C4-2B (cell line): ENCODE results near the gene UFSP2.

ENCODE experiments used
- CTCF ChIP-seq: fragments of 450-650 bp; conservative IDR thresholded peaks from 2 replicates; pipeline ENCODE4 v1.5.1; 2017; ENCODE audit warnings: mild to moderate bottlenecking
- ZFX ChIP-seq: fragments of 450-650 bp; IDR thresholded peaks from 2 replicates; pipeline ENCODE4 v1.6.1; 2017

GRCh38 chr4:185471235-185472102 lies 45.7 kb upstream of the UFSP2 start, which contains the start of gene CCDC110:
- peak; percentile 70 for TF ChIP-seq CTCF
- TF ChIP-seq ZFX = no peak
